K562 treated with DMSO at 1 percent for 12 hours (cell line): ENCODE measurements around the gene SHLD2. TPM values are rescaled to one million over a fixed set of nuclear protein-coding genes. Genes with fewer than 3 reads are reported as not detected.

Experiments
- total RNA-seq: library from RNA; unstranded; fragments of 300-600 nt; gene quantifications from 2 replicates; pipeline ENCODE4 v1.2.3, GENCODE V29; 2022; ENCODE audit not compliant: insufficient read depth

The SHLD2 gene, protein sequence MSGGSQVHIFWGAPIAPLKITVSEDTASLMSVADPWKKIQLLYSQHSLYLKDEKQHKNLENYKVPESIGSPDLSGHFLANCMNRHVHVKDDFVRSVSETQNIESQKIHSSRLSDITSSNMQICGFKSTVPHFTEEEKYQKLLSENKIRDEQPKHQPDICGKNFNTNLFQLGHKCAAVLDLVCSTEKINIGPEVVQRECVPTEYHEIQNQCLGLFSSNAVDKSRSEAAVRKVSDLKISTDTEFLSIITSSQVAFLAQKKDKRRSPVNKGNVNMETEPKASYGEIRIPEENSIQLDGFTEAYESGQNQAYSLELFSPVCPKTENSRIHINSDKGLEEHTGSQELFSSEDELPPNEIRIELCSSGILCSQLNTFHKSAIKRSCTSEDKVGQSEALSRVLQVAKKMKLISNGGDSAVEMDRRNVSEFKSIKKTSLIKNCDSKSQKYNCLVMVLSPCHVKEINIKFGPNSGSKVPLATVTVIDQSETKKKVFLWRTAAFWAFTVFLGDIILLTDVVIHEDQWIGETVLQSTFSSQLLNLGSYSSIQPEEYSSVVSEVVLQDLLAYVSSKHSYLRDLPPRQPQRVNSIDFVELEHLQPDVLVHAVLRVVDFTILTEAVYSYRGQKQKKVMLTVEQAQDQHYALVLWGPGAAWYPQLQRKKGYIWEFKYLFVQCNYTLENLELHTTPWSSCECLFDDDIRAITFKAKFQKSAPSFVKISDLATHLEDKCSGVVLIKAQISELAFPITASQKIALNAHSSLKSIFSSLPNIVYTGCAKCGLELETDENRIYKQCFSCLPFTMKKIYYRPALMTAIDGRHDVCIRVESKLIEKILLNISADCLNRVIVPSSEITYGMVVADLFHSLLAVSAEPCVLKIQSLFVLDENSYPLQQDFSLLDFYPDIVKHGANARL
- 5.0 and 13.9 TPM in 2 replicates for total RNA-seq

DNA sequence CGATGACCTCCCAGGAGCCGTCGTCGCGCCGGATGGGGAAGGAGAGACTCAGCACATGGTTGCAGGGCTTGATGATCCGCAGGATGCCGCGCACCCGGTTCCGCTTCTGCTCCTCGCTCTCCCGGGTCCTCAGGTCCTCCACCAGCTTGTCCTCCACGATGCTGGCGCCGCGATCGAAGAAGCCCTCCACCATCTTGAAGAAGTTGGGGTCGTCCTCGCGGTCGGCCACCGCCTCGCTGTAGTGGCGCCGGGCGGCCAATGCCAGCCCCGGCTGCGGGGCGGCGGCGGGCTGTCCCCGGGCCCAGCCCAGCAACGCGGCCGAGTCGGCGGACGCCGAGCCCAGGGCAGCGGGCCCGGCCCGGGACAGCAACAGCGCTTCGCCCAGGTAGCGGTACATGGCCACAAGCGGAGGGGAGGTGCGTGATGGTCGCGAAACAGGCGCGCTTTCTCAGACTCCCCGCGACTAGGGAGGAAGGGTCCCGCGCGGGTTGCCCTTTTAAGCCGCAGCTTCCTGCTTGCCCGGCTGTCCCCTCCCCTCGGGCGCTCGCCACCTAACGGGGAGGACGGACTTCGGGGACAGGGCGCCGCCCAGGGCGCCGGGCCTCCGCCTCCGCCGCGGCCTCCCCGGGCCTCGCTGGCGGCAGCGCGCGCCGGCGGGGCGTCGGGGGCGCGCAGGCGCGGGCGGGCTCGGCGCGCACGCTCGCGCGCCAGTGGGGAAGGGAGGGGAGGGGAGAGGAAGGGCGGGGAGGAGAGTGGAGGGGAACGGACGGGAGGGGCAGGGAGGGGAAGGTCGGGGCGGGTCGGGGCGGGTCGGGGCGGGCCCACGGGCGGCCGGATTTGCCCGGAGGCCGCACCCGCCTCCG is at the start of gene SHLD2, which contains the start of gene GLUD1:
SHLD2 (plus strand) TSS at position 834 of the 863 bp plus-strand sequence. CDS start 56,149 bp downstream, outside the sequence.
GLUD1 (minus strand) TSS at position 471 of the 863 bp plus-strand sequence; CDS start at position 397, 74 bp downstream.

DNA sequence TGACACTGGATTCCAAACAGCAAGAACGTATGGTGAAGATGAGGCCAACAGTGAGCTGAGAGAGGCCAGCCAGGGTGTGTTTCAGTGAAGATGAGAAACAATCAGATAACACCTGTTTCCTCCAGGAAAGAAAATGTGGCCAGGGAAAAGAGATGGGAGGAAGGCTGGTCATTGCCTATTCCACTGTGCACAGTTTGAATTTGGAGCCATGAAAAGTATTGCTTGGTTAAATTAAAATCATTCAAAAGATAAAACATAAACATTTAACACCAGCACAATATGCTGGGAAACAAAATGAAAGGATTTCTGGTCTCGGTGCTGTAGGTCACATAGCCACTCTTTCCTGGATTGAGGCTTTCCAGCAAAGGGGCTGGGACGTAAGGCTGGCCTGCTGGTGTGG is 130.1 kb downstream of the SHLD2 start, which contains the start of gene NUTM2A:
NUTM2A (plus strand) TSS at position 301 of the 400 bp plus-strand sequence. CDS start 383 bp downstream, outside the sequence.

Other genes with a start within 250 kb of the SHLD2 start
- 0.28 and 1.0 TPM in 2 replicates for gene MMRN2, start 137.6 kb upstream of the SHLD2 start, total RNA-seq
- gene SNCG, start 136.6 kb upstream of the SHLD2 start, total RNA-seq = 36.6 and 68.1 TPM in 2 replicates
- gene ADIRF, start 126.7 kb upstream of the SHLD2 start, total RNA-seq = not detected in 2 replicates
- not detected in 2 replicates for gene FAM25A, start 74.9 kb upstream of the SHLD2 start, total RNA-seq
- gene GLUD1, start 363 bp upstream of the SHLD2 start, total RNA-seq = 32.1 and 68.8 TPM in 2 replicates
- 2.1 and 4.6 TPM in 2 replicates for gene NUTM2A, start 130.2 kb downstream of the SHLD2 start, total RNA-seq